ENCODE results near the gene OTUD3. TPM values are rescaled to one million over a fixed set of nuclear protein-coding genes. Genes with fewer than 3 reads are reported as not detected.
"Not testable (repeated sequence)": the region's sequence is repeated elsewhere in the genome, so short reads cannot be mapped to it uniquely, and the experiment has no call there.

OTUD3 gene
- total and polyA plus RNA-seq, 9 of the 15 experiments (the other 6 are each of a cell fraction or from before 2014, with no cell fraction given), result 2.0 to 16.6 (median 11.0) TPM

- TF ChIP-seq ZNF398 (CRISPR knock-in tag; IDR thresholded peaks at IDR 0.05), result no peak
- no peak for TF ChIP-seq MAZ (CRISPR knock-in tag; conservative IDR thresholded peaks at IDR 0.05 in 1 of 2, IDR thresholded peaks at IDR 0.05 in 1 of 2)
- TF ChIP-seq TCFL5 (CRISPR knock-in tag; conservative IDR thresholded peaks at IDR 0.05), result no peak
- no peak for TF ChIP-seq NR3C1 (CRISPR knock-in tag; IDR thresholded peaks at IDR 0.05)
- no peak for TF ChIP-seq TEAD2 (tag; IDR thresholded peaks at IDR 0.05)
Observed at GRCh38 chr1:19846338-19846737, 35.9 kb upstream of the OTUD3 start (continued).

- H3K79me2 ChIP-seq (ENCODE audit: control insufficient read depth, insufficient read depth, low read length); intact Hi-C loops (cut with micrococcal nuclease); H3K27ac ChIP-seq (ENCODE audit: extremely low read depth, low read depth, low read length); FAIRE-seq; H3K4me3 ChIP-seq; ATAC-seq; BruUV-seq (replicated peaks); CTCF ChIA-PET (ENCODE audit: low intra/inter-chr PET ratio); H4K20me1 ChIP-seq (replicated peaks; ENCODE audit: control insufficient read depth, insufficient read depth, low read length); H3K9me3 ChIP-seq (replicated peaks; ENCODE audit: control insufficient read depth, insufficient read depth, low read depth, low read length); H3K9ac ChIP-seq (ENCODE audit: insufficient read depth in 1 of 2, low read depth in 2 of 2, low read length in 2 of 2); in situ Hi-C loops (cut with MboI); H3K4me2 ChIP-seq (ENCODE audit: insufficient read depth, low read length); DNase-seq (ENCODE audit: extremely low read depth in 1 of 4, low spot score in 3 of 4); H2AFZ ChIP-seq (ENCODE audit: low read depth, low read length); H3K4me1 ChIP-seq (replicated peaks in 1 of 2; ENCODE audit: control insufficient read depth in 2 of 2, insufficient read depth in 2 of 2, low read length in 2 of 2); H3K36me3 ChIP-seq (ENCODE audit: control insufficient read depth, insufficient read depth, low read length); H3K9me1 ChIP-seq (ENCODE audit: control insufficient read depth, insufficient read depth, low read length); POLR2A ChIA-PET; TF ChIP-seq CEBPG (CRISPR knock-in tag; IDR thresholded peaks at IDR 0.05): not testable (repeated sequence)
- 17% methylated on average over 9 of the region's 9 CpGs for WGBS (ENCODE audit: insufficient coverage, low coverage, missing lambda C conversion rate)
- H3K27me3 ChIP-seq (ENCODE audit: control insufficient read depth in 2 of 2, insufficient read depth in 2 of 2, low read length in 2 of 2), result peaks cover 26 to 37% of the 10 kb centered on the region in 2 experiments
- peak; percentile 82 for TF ChIP-seq CEBPB (tag; IDR thresholded peaks at IDR 0.05)
- peak in 1 of 2 experiments; percentile 80; a peak in 2 of 4 replicates for TF ChIP-seq CEBPG (tag; conservative IDR thresholded peaks at IDR 0.05 in 1 of 2, IDR thresholded peaks at IDR 0.05 in 1 of 2)
Observed at GRCh38 chr1:19847334-19847733, 34.9 kb upstream of the OTUD3 start.
